Peyer's patch (tissue), 4 donors: Measurements from ENCODE around the gene UBD. TPM values are rescaled to one million over a fixed set of nuclear protein-coding genes. Genes with fewer than 3 reads are reported as not detected.

ENCODE experiments used
- DNase-seq, 3 donors: peaks; one replicate each; pipeline ENCODE4 v3.0.0-alpha.2; 2017 to 2019
- H3K27ac ChIP-seq, 4 donors: fragments of 200-600 bp; sonication (generic); one replicate each; pipeline ENCODE4 v1.5.1; 2016 to 2019
- H3K27me3 ChIP-seq, 2 donors: fragments of 200-600 bp; sonication (generic); one replicate each; pipeline ENCODE4 v1.5.1; 2019
- H3K36me3 ChIP-seq, 3 donors: fragments of 200-600 bp; sonication (generic); one replicate each; pipeline ENCODE4 v1.5.1; 2016 to 2019
- H3K4me1 ChIP-seq, 4 donors: fragments of 200-600 bp; sonication (generic); one replicate each; pipeline ENCODE4 v1.5.1; 2016 to 2019
- H3K4me3 ChIP-seq, 4 donors: fragments of 200-600 bp; sonication (generic); 1 replicate in 3 of 4; 2 replicates in 1 of 4; pipeline ENCODE4 v1.5.1; 2016 to 2019; ENCODE audit warnings: mild to moderate bottlenecking in 1 of 4
- H3K9me3 ChIP-seq, 4 donors: fragments of 200-600 bp; sonication (generic); one replicate each; pipeline ENCODE4 v1.5.1; 2016 to 2019; ENCODE audit warnings: mild to moderate bottlenecking in 1 of 4
- POLR2A ChIP-seq, 2 donors: fragments of 450-650 bp; IDR thresholded peaks; one replicate each; pipeline ENCODE4 v1.5.1; 2017; ENCODE audit warnings: antibody characterized with exemption in 2 of 2, mild to moderate bottlenecking in 2 of 2, moderate library complexity in 2 of 2
- total RNA-seq, 4 donors: library from RNA; depleted of rRNA; stranded (reverse); fragments of >200 nt; gene quantifications; one replicate each; pipeline ENCODE4 v1.1.0, GENCODE V29; 2016
- TF ChIP-seq, protein P1 (sequence below), 6 experiments: fragments of 450-650 bp in 4 of 6; fragments of 200-600 bp in 2 of 6; sonication (generic) in 1 of 6; IDR thresholded peaks; one replicate each; pipeline ENCODE4 v1.5.1; 2017 to 2019; ENCODE audit warnings: antibody characterized with exemption in 6 of 6, mild to moderate bottlenecking in 3 of 6, moderate library complexity in 1 of 6

Gene UBD
- total RNA-seq, 4 donors from 2014 or later, result 1.6 to 24.8 (median 2.0) TPM

- no peaks in the 10 kb centered on the region for H3K4me1 ChIP-seq
- H3K36me3 ChIP-seq, result no peaks in the 10 kb centered on the region
- H3K27me3 ChIP-seq, result no peaks in the 10 kb centered on the region
- no peak overlapping the region for H3K27ac ChIP-seq
- no peak for TF ChIP-seq POLR2A (IDR thresholded peaks at IDR 0.05)
- TF ChIP-seq, protein P1, sequence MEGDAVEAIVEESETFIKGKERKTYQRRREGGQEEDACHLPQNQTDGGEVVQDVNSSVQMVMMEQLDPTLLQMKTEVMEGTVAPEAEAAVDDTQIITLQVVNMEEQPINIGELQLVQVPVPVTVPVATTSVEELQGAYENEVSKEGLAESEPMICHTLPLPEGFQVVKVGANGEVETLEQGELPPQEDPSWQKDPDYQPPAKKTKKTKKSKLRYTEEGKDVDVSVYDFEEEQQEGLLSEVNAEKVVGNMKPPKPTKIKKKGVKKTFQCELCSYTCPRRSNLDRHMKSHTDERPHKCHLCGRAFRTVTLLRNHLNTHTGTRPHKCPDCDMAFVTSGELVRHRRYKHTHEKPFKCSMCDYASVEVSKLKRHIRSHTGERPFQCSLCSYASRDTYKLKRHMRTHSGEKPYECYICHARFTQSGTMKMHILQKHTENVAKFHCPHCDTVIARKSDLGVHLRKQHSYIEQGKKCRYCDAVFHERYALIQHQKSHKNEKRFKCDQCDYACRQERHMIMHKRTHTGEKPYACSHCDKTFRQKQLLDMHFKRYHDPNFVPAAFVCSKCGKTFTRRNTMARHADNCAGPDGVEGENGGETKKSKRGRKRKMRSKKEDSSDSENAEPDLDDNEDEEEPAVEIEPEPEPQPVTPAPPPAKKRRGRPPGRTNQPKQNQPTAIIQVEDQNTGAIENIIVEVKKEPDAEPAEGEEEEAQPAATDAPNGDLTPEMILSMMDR (IDR thresholded peaks at IDR 0.05), result no peak
- no peaks in the 10 kb centered on the region for H3K9me3 ChIP-seq
- no peak overlapping the region for H3K4me3 ChIP-seq
- DNase-seq, result no peak
Observed at GRCh38 chr6:29567991-29568390, 8.5 kb upstream of the UBD start.

DNA sequence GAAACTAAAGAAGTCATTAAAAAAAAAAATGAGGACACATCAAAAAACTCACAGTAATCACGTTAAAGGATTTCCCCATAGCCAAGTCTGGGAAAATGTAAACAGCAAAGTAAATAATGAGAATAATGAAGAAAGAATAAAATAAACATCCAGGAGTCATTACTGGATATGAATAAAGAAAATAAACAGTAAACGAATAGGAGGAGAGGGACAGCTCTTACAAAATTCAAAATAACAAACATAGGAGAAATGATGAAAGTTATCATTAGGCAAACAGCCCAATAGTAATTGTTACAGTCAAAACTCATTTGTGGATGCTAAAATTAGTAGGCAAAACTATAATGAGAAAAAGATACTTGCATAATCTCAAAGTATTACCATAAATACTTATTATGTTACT is 8.0 kb upstream of the UBD start:
- TF ChIP-seq, protein P1 (IDR thresholded peaks at IDR 0.05), result no peak
- TF ChIP-seq POLR2A (IDR thresholded peaks at IDR 0.05), result no peak
- Histone ChIP-seq H3K27ac (no peak overlapping the region), H3K27me3 (no peaks in the 10 kb centered on the region), H3K4me1 (no peaks in the 10 kb centered on the region), H3K36me3 (no peaks in the 10 kb centered on the region), H3K9me3 (no peaks in the 10 kb centered on the region), H3K4me3 (no peak overlapping the region)
- DNase-seq, result no peak

DNA sequence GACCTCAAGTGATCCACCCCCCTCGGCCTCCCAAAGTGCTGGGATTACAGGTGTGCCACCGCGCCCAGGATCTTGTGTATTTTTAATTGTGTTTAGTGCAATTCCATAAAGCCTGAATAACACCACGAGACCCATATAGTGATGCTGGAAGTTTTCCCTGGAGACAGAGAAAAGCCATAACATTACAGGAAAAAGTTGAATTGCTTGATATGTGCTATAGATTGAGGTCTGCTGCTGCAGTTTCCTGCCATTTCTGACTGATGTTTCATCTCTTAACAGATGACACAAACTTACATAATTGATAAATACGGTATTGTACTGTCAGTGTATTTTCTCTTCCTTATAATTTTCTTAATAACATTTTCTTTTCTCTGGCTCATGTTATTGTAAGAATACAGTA is 7.3 kb upstream of the UBD start:
- Histone ChIP-seq H3K4me1 (no peaks in the 10 kb centered on the region), H3K4me3 (no peak overlapping the region), H3K9me3 (no peaks in the 10 kb centered on the region), H3K27me3 (no peaks in the 10 kb centered on the region), H3K36me3 (no peaks in the 10 kb centered on the region), H3K27ac (no peak overlapping the region)
- no peak for DNase-seq
- no peak for TF ChIP-seq POLR2A (IDR thresholded peaks at IDR 0.05)
- TF ChIP-seq, protein P1 (IDR thresholded peaks at IDR 0.05), result no peak

DNA sequence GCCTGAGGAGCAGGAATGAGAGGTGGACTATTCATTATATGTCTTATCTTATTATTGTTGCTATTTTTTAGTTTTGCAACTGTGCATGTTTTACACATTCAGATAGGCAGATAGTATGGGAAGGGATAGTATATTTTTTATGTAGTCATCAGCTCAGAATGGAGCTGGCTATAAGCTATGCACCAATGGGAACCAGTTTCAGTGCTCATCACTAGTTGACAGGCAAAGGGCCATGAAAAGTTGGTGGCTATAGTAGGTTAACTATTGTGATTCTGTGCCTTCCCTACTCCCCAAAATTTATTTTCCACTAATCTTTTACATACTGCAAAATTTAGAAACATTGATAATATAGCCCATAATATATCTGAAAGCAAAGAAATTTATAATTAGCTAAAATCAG is 5.3 kb upstream of the UBD start:
- no peaks in the 10 kb centered on the region for H3K9me3 ChIP-seq
- no peak for TF ChIP-seq POLR2A (IDR thresholded peaks at IDR 0.05)
- TF ChIP-seq, protein P1 (IDR thresholded peaks at IDR 0.05), result no peak
- H3K27me3 ChIP-seq, result no peaks in the 10 kb centered on the region
- H3K4me3 ChIP-seq, result no peak overlapping the region
- DNase-seq, result no peak
- no peaks in the 10 kb centered on the region for H3K36me3 ChIP-seq
- no peaks in the 10 kb centered on the region for H3K4me1 ChIP-seq
- H3K27ac ChIP-seq, result no peak overlapping the region

- no peaks in the 10 kb centered on the region for H3K36me3 ChIP-seq
- no peaks in the 10 kb centered on the region for H3K9me3 ChIP-seq
- DNase-seq, result no peak
- TF ChIP-seq, protein P1 (IDR thresholded peaks at IDR 0.05), result no peak
- TF ChIP-seq POLR2A (IDR thresholded peaks at IDR 0.05), result no peak
- H3K27ac ChIP-seq, result no peak overlapping the region
- no peaks in the 10 kb centered on the region for H3K4me1 ChIP-seq
- no peak overlapping the region for H3K4me3 ChIP-seq
- no peaks in the 10 kb centered on the region for H3K27me3 ChIP-seq
Observed at GRCh38 chr6:29563435-29563965, 4.0 kb upstream of the UBD start.
